Stimulated activated CD4-positive, alpha-beta T cell treated with anti-CD3 and anti-CD28 coated beads, Interleukin-1b, Interleukin-23, amount 100 ng/mL, for 1 hour (primary cell): ENCODE data around the gene NRG2.

Experiments used
- DNase-seq, 2 donors: peaks; one replicate each; pipeline ENCODE4 v3.0.0-alpha.2; 2020; ENCODE audit warnings: low read depth in 2 of 2

Gene NRG2

DNA sequence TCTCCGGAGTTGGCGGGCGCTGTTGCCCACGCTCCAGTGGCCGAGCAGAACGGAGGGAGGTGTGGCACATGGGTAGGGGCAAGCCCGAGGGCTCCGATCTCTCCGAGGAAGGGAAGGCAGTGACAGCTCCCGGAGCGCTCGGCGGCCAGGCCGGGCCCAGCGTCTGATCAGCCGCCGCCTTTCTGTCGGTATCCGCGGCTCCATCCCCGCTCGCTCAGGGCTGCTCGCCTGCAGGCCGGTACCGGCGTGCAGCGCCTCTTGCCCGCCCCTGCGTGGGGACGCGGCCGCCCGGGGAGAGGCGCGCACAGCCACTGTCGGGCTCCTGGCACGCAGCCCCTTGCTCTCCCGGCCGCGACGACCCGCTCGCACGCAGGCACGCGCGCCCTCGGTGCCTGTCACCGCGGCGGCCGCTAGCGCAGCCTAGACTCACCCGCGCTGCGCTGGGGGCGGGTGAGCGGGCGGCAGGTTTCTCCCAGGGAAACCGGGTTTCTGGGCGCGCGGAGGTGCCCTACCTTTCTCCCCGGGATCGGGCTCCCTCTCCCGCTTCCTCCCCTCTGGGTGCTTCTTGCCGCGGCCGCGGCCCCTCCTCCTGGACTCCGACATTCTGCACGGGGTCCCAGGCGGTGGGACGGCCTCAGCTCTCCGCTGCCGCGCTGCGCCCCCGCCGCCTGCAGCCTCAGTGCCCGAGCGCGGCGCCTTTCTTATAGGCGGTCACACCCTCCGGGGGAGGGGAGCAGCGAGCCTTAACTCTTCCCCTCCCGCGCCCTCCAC lies 139.1 kb downstream of the NRG2 start:
- DNase-seq = no peak

DNA sequence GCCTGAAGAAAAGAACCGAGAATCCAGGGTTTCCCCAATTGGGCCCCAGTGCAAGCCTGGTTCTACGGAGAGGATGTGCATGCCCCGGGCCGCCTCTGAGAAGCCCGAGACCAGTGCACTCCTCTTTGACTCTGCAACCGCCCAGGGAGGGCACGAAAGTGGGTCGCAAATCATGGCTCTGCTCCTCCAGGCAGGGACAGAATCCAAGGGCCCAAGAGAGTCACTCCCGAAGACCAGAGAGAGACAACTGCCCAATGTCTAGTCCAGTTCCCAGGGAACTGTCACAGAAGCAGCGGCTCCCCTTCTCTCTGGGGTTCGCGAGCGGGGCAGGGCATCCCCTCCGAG lies 139.7 kb downstream of the NRG2 start:
- DNase-seq = no peak

DNA sequence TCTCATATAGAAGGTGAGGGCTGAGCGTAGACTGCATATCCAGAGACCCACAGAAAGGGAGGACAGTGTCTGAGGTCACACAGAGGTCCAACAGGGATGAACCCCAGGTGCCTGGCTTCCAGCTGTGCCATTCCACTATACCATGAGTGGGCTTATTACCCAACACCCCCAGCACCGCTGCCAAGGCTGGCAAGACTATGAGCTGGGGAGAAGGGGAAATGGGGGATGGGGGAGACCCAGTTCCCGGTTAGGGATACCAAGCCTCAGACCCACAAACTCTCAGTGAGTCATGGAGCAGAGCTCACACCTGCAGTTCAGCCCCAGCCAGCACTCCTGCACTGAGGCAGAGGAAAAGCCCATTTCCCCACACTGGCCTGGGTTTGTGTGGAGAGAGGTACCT lies 141.1 kb downstream of the NRG2 start:
- no peak for DNase-seq

GRCh38 chr5:139901251-139901575 lies 141.9 kb downstream of the NRG2 start:
- no peak for DNase-seq

GRCh38 chr5:139900546-139901250 lies 142.4 kb downstream of the NRG2 start:
- DNase-seq = no peak

- no peak for DNase-seq
Measured at GRCh38 chr5:139898981-139899380, 144.1 kb downstream of the NRG2 start.

DNA sequence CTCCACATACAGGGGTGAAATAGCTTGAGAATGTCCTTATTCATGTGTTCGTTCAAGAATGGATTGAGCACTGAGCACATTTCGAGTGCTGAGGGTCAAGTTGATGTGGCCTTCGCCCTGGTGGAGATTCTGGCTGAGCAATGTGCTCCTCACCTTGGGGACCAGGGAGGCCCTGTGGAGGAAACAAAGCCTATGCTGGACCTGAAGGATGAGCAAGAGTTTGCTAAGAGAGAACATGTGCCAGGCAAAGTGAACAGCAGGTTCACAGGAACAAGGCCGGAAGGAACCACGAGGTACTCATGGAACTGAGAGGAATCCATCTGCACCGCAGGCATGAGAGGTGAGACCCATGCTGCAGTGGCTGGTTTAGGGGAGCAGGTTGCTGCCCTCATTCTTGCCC lies 145.1 kb downstream of the NRG2 start:
- no peak for DNase-seq

DNA sequence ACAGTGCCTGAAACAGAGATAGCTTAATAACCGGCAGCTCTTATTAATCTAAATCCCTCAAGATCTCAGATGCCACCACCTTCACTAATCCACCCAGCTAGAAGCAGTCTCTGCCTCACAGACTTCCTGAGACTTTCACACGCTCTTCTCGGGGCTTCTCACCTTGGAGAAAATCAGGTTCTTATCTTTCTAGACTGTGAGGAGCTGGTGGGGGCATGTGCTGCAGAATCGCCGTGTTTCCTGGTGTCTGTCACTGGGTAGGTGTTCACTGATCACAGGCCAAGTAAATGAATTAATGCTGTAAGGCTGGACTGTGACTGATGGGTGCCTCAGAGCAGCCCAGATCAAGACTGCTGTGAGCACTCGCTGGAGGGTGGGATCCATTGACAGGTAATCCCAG lies 145.8 kb downstream of the NRG2 start:
- no peak for DNase-seq

GRCh38 chr5:139896718-139897117 lies 146.4 kb downstream of the NRG2 start:
- no peak for DNase-seq

DNA sequence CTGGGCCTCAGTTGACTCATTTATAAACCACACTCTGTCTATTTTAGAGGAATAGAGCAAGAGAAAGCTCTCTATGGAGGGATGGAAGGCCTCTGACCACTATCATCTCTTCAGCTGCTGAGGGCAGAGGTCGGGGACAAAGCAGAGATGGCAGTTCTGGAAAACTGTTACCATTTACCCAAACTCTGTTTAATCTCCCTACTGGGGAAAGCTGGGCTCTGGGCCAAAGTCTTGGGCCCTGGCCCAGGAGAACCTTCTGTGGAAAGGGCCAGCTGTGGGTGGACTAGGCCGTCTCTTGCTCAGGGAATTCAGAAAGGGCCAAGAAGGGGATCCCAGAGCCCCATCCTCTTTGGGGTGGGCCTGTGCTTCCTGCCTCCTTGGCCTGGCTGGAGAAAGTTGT lies 147.5 kb downstream of the NRG2 start:
- no peak for DNase-seq

- no peak for DNase-seq
Measured at GRCh38 chr5:139895046-139895445, 148.1 kb downstream of the NRG2 start.

- no peak for DNase-seq
Measured at GRCh38 chr5:139893873-139894272, 149.2 kb downstream of the NRG2 start.

GRCh38 chr5:139889410-139889809 lies 153.7 kb downstream of the NRG2 start:
- DNase-seq = no peak

DNA sequence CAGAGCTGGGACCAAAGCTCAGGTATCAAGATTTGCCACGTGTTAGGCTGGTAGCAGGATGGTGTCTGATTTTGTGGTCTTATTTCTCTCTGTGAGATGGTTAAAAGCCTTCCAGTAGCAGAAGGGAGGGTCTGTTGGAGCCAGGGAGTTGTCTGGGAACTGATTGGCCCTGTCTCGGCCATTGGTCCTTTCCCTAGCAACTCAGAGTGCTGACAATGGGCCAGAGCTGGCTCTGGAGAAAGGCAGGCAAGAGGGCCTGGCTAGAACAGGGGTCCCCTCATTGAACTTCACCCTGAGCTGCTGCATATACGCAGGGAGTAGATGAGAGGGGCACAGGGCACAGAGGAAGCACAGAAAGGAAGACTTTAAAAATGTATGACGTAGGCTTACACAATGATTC lies 154.7 kb downstream of the NRG2 start:
- no peak for DNase-seq

DNA sequence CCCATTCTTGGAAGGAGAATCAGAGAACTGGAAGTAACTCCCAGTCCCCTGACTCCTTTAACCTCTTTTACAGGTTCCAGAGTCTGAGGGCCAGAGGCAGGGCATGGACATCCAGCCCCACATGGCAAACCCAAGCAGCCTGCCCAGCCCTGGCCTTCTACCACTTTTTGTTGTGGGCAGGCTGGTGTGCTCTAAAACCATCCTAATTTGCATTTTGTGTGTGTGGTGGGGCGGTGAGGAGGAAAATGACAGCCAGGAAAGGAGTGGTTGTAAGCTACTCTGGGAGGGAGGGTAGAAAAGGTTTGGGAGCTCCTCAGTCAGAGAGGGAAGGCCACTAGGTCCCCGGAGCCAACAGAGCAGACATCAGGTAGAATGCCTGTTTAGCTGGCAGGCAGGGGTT lies 156.9 kb downstream of the NRG2 start:
- DNase-seq = no peak

DNA sequence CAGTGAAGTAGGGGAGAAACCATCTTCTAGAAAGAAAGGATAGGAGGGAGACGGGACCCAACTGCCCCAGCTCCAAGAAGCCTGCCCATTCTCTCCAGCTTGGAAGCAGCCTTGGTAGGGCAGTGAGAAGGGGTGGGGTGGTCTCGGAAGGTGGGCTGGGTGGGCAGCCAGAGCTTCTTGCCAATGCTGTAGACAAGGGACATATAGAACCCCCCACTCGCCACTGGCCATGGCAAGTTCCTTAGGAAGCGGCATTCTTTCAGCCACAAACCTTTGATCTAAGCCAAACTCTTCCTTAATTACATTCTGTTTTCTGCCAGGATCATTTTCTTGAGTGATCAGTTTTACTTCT lies 157.3 kb downstream of the NRG2 start:
- no peak for DNase-seq

GRCh38 chr5:139885172-139885856 lies 157.8 kb downstream of the NRG2 start:
- no peak for DNase-seq

DNA sequence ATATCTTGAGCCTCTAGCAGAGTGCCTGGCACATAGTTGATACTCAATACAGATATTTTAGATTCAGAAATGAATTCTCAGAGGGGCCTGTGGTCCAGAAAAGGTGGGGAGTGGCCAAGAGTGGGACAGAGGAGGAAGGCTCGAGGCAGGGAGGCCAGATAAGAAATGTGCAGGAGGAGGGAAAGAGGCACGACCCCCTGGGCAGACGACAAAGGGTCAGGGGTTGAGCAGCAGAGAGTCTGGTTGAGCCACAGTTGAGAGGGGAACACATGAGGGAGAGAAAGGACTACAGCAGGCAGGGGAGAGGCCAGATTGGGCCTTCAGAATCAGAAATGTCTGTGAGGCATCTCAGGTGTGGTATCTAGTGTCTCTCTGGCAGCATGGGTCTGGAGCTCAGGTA lies 158.4 kb downstream of the NRG2 start:
- DNase-seq = no peak

GRCh38 chr5:139884144-139884543 lies 159.0 kb downstream of the NRG2 start:
- no peak for DNase-seq

DNA sequence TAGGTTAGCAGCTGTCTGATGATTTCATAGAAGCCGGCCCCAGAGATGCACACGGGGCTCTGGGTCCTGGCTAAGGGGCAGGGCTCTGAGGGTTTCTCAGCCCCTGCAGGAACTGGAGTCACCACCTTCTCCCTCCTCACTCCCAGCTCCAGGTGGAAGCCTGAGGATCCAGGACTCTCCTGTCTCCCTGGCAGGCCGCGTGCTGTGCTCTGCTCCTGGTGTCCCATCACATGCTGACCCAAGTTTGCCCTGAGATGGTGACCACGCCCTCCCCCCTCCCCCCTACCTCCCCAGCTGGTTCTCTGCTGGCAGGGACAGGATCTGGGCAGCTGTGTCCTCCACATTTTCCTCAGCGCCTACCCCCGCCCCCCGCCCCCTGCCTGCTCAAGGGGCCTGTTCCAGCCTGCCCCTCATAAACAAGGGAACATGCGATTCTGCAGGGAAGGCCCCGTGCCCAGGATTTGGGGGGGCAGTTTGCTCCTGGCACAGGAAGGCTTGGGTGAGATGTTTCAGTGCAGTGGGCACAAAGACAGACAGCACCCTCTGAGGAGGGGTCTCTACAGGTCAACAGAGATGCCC lies 160.0 kb downstream of the NRG2 start:
- DNase-seq = no peak

GRCh38 chr5:139882316-139882715 lies 160.8 kb downstream of the NRG2 start:
- DNase-seq = no peak

DNA sequence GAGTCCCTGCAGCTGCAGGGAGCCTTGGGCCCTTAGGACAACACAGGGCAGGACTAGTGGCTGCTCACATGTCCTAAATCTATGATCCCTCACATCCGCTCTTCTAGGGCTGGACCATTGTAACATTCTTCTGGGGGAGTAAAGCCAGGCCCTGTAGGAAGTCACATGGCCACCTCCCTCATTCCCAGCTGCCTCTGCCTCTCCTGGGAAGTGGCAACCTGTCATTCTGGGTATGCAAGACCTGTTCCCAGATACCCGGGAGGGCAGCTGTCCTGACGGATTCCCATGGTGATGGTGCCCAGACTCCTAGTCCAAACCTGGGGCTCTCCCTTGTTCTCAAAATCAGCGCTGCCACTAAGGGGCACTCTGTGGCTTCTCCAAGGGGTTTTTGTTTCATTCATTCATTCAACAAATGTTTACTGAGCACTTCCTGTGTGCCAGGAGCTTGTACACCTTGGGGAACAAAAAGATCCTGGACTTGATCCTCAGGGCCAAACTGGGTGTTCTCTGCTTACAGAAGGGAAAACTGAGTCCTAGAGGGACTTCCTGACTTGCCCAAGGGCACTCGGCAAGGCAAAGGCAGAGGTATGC lies 161.9 kb downstream of the NRG2 start:
- DNase-seq = no peak
